A673 (cell line): Measurements from ENCODE around the gene PCNX1.

ENCODE experiments used
- CTCF ChIP-seq: fragments of 300-800, 200-600 bp; sonication (generic); conservative IDR thresholded peaks from 2 replicates; pipeline ENCODE4 v1.5.1; 2017; ENCODE audit warnings: low read depth, mild to moderate bottlenecking, antibody characterized with exemption, low read length, moderate library complexity, mixed read lengths
- EZH2 ChIP-seq: fragments of 200-600 bp; sonication (generic); IDR thresholded peaks from 2 replicates; pipeline ENCODE4 v1.6.1; 2017; ENCODE audit warnings: borderline replicate concordance, low read depth, mild to moderate bottlenecking, mixed read lengths, antibody characterized with exemption, low read length; ENCODE audit not compliant: poor library complexity, severe bottlenecking

- no peak for TF ChIP-seq CTCF
- TF ChIP-seq EZH2: no peak
Observed at GRCh38 chr14:70917633-70918032, 10.4 kb downstream of the PCNX1 start.
